CD4-positive, alpha-beta T cell treated with Interleukin-4 for 4 hours (primary cell): ENCODE results near the gene HDAC2.
A peak's percentile ranks its signal among the peaks of the same experiment; 100 is the strongest.
"Not testable (repeated sequence)": the region's sequence is repeated elsewhere in the genome, so short reads cannot be mapped to it uniquely, and the experiment has no call there.

Experiments
- DNase-seq: peaks from one replicate; pipeline ENCODE4 v3.0.0-alpha.2; 2020

Gene HDAC2

DNA sequence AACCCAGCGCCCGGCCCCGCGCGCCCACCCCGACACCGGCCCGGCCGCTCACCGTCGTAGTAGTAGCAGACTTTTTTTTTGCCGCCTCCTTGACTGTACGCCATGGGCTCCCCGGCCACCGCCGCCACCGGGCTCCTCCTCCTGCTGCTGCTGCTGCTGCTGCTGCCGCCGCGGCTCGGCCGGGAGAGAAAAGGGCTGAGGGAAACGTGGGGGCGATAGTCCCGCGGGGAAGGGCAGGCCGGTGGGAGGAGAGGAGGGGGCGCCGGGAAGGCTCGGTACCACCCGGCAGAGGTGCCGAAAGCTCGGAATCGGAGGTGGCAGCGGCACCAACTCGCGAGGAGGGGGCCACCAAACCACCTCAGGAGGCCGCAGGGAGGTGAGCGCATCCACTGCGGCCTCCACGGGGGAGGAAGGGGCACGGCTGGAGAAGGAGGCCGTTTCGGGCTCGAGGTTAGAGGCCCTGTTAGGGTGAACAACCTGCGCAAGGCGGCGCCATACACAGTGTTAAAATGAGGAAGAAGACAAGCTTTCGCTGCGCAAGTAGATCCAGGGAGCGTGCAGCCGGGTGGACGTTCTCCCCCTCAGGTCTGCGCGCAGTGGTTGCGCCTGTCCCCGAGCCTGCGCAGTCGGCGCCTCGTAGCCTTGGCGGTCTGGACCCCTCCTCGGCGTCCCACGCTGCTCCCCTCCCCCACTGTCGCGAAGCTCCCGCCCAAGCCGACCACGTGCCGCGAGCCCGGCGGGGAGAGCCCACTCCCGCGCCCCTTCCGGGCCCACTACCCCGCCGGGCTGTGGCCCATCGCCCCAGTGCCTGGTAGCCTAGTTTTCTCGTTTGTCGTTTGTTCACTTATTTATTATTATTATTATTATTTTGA is at the start of gene HDAC2:
TSS of gene HDAC2 (minus strand) at position 344 of the 872 bp plus-strand sequence. CDS start at position 104, 240 bp downstream.
- DNase-seq: peak; percentile 84

DNA sequence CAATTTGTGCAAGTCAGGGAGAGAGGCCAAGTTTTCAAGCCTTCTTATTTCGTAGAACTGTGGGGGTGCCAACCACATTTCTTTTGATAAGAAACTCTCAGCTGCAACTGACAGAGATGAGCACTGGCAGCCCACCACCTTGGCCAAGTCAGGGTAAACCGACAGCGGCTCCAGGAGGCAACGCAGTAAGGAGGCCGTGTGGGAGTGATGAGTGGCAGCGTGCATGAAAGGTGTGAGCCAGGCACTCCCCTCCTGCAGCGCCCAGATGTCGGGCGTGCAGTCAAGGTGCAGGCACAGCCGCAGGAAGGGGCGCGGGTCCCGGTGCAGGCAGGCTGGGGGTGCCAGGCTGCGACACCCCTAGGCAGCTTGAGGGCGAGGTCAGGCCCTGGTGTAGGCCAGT is 49.2 kb upstream of the HDAC2 start:
- no peak for DNase-seq

DNA sequence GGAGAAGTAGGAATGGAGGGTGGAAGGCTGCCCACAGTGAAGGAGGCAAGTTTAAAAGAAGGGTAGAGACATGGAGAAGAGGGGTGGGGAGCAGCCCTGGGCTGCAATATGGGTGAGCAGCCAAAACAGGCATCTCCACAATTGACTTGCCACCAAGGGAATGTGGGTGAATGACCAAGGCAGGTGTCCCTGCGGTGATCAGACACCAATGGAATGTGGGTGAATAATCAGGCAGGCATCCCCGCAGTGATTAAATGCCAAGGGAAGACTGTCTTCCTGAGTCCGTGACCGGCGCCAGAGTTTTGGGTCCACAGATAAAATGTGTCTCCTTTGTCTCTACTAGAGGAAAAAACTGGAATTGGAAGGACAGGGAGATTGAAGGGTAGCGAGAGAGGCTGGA is 46.2 kb upstream of the HDAC2 start:
- not testable (repeated sequence) for DNase-seq

DNA sequence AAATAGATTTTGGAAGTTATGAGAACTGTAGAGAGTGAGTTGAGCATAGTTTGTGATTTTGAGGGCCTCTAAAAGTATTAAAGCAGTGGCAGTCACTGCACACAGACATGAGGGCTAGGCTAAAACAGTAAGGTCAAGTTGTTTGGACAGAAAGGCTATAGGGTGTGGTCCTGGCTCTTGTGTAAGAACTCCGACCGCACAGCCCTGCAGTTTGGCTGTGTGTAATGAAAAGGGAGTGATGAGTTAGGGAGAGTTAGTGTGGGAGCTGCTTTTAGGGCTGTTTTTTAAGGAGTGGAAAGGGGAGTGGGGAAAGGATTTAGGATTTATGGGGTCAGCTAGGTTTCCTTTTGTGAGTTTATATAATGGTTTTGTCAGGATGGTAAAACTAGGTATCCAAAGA is 43.2 kb upstream of the HDAC2 start:
- DNase-seq: not testable (repeated sequence)

DNA sequence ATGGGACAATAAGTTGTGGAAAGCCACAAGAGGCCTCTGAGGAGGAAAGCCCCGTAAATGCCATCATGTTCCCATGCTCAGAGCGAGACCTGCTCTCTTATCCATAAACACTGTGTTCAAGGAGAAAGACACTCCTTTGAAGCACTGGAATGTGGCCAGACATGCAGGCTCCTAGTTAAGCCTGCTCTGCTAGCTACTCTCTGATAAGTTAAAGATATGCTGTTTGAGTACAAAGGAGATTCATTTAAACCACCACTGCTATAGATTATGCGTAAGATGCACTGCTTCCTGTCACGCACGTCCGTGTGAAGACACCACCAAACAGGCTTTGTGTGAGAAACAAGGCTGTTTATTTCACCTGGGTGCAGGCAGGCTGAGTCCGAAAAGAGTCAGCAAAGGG is 40.5 kb upstream of the HDAC2 start:
- DNase-seq: not testable (repeated sequence)

DNA sequence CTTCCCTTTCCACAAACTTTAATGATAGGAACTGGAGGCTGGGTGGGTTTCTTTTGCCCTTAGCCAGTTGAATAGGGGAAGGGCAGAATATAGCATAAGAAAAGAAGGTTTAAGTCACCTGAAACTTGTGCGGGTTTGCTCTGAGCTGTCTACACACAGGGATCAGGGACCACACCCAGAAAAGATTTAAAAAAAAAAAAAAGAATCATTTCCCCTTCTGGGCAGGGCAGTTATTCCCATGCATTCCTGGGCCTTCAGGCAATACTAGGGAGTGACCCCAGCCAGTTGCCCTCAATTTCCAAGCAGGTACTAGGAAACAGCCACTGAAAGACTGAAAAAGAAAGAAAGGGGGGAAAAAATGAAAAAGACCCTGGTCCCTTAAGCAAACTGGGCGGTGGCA is 39.6 kb upstream of the HDAC2 start:
- no peak for DNase-seq

DNA sequence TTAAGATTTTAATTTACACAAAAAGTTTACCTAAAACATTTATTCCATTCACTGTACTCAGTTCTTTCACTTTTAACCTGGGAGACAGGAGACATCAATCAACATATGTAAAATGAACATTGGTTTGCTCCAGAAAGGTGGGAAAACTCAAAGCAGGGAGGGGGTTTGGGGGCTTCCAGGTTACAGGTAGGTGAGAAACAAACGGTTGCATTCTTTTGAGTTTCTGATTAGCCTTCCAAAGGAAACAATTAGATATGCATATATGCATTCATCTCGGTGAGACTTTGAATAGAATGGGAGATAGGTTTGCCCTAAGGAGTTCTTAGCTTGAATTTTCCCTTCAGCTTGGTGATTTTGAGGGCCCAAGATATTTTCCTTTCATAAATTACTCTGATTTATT is 38.2 kb upstream of the HDAC2 start:
- no peak for DNase-seq

DNA sequence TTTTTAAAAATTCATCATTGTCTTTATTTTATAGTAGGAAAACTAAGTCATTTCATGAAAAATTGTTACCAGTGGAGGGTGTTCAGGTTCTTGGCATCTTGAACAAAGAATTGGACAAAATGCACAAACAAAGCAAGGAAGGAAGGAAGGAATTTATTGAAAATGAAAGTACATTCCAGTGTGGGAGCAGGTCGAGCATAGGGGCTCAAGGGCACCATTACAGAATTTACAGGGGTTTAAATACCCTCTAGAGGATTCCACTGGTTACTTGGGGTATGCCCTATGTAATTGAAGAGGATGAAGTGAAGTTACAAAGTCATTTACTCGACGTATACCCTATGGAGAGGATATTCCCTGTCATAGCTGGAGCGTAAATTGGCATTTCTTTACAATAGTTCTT is 37.4 kb upstream of the HDAC2 start:
- no peak for DNase-seq

DNA sequence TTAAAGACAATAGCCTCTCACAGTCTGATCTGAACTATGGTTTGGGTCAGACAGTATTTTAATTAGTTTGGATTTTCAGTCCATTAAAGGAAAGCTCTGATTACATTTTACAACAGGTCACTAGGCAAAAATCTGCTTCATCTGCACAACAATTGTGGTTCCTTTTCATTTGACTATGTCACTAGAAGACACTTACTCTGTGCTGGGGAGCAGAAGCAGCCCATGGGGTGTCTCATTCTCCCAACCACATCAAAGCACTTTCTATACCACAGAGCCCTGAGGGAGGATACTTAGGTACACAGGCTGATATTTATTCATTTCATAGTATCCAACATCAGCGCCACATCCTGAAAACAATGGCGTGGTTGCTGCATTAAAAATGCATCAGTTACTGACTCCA is 36.6 kb upstream of the HDAC2 start:
- DNase-seq: peak; percentile 39

DNA sequence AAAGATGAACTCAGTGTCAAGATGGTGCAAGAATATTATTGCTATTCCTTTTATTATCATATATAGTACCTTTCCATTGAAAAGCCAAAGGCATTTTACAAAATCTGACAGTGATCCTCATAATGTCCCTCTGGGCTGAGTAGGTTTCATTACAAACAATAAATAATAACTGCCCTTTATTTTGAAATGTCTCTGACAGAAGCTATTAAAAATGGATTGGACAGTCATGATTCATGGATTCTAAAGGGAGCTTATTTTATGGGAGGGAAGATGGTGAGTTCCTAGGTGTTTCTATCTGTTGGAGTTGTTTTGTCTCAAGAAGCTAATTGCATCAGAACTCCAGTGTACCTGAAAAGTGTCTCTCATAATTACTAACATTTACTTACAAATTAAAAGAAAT is 30.4 kb upstream of the HDAC2 start:
- no peak for DNase-seq

DNA sequence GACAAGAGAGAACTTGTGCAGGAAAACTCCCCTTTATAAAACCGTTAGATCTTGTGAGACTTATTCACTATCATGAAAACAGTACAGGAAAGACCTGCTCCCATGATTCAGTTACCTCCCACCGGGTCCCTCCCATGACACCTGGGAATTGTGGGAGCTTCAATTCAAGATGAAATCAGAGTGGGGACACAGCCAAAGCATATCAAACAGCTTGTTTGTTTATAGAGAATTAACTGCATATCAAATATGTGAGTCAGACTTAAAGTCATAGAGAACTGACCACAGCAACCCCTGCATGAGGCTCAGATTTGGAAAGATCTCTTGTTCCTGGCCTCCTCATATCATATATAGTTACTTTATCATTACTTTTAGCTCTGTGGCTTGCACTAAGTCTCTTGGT is 29.1 kb upstream of the HDAC2 start:
- no peak for DNase-seq

DNA sequence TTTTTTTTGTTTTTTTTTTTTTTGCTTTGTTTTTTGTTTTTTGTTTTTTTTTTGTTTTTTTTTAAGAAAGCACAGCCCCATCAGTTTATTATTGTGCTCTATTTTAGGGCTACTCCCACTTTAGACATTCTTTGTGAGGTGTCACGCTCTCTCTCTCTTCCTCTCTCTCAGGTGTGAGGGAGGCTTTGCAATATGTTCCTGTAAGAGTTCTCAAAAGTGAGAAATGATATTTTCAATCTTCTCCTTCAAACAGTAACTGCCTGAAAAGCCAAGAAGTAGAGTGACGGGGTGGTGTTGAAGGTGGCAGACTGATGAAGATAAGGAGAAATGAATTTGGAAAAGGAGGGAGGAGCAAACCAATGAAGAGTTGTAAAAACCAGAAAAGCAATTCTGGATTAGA is 28.3 kb upstream of the HDAC2 start:
- no peak for DNase-seq

DNA sequence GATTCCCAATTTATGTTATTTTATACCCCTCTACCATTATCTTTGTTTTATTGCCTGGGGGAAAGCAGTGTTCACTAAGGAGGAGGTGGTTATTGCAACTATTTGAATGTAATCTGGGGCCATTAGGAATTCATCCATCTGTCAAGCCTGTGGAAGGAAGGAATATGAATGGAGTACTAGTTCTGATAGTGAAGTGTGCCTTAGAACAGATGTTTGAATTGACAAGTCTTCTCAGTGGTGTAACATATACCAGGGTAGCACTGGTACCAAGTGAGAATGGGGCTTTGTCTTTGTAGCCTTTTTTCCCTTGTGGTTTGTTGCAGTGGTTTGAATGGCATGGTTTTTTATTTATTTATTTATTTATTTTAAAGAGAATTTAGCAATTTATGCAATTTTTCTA is 27.9 kb upstream of the HDAC2 start:
- no peak for DNase-seq

DNA sequence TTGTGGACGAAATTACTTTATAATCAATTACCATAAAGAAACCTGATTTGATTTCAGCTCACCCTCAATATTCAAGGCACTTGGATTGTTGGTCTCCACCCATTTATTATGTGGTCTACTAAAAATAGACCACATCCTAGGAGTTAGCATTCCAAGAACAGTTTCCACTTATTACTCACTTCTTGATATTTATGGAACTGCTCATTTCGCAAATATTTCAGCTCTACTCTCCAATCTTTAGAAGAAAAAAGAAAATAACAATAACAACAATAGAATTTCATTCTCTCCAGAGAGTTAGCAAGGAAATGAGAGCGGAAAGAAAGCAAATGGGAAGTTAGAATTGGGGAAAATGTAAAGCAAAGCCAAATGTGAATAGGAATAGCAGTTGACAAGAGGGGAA is 26.2 kb upstream of the HDAC2 start:
- no peak for DNase-seq

DNA sequence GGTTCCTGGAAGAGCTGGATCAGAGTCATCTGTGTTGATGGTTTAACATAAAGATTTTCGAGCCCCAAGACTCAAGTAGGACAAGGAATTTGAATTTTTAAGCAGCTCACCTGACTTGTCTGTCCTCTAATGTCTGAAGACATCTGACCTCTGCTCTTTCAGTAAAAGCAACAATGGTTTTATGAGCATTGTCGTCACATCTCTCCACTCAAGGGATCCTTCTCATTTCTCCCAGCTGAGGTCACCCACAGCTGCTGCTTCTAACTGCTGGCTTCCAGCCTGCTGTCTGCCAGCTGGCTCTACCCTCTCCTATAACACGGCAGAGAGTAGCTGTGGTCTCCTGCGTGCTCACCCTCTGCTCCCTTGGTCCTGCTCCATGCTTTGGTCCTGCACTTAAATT is 24.7 kb upstream of the HDAC2 start:
- no peak for DNase-seq

DNA sequence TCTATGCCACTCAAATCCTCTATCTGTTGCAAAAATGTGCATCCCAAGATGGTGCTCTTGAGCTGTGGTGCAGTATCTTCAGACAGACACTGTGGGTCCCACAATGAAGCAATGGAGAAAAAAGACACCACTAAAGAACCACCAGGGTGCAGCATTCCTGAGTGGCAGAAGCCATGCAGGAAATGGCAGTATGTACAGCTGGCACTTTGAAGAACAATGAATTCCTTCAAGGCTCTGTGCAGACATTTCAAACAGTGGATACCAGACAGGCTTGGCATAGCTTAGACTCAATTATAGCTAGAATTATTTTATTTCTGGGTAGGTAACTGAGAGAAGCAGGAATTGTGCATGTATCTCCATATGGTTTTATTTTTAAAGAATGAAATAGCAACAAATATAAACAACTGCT is 24.0 kb upstream of the HDAC2 start:
- DNase-seq: peak; percentile 41

DNA sequence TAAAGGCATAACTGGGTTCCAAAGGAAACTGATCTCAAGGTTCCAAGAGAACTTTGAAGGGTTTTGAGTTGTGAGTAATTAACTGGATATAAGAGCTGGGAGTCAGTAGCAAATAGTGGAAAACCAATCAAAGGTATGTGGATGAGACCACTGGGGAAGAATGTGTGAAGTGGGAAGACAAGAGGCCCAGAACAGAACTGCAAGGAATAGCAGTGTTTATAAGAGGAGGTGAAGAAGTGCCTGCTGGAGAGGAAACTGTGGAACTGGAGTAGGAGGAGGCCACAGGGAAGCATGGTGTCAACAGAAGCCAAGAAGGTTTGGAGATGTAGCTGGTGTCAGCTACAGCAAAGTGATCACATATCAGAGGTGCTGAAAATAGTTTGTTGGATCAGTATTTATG is 18.7 kb upstream of the HDAC2 start:
- DNase-seq: no peak

DNA sequence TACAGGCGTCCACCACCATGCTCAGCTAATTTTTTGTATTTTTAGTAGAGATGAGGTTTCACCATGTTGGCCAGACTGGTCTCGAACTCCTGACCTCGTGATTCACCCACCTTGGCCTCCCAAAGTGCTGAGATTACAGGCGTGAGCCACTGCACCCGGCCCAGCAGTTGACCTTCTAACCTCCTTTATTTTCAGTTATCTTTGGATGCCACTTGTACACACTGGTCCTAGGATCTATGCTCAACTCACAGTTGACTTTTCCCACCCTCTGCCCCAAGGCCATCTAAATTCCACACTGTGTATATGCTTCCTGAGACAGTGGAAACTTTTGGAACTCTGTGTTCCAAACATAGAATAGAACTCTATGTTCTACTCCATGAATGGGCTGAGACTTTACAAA is 11.7 kb upstream of the HDAC2 start:
- DNase-seq: not testable (repeated sequence)

DNA sequence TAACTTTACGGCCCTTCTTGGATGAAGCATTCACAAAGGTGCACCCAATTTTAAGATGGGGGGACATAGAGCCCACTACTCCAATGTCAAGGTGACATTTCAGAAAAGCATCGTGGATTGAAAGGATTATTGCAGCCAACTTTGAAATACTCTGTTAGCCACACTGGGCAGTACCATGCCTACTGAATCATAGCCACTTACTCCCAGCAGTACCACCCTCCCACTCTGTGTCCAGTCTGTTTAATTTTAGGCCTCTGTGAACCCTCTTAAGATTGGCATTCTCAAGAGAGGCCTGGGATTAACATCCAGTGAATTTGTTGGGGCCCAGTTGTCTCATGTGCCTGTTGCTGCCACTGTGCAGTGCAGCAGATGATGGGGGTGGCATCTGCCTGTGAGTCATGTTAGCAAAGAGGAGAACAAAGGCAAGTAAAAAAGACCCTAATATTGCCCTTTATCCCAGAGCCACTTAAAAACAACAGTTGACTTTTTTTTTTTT is 11.2 kb upstream of the HDAC2 start:
- DNase-seq: no peak

DNA sequence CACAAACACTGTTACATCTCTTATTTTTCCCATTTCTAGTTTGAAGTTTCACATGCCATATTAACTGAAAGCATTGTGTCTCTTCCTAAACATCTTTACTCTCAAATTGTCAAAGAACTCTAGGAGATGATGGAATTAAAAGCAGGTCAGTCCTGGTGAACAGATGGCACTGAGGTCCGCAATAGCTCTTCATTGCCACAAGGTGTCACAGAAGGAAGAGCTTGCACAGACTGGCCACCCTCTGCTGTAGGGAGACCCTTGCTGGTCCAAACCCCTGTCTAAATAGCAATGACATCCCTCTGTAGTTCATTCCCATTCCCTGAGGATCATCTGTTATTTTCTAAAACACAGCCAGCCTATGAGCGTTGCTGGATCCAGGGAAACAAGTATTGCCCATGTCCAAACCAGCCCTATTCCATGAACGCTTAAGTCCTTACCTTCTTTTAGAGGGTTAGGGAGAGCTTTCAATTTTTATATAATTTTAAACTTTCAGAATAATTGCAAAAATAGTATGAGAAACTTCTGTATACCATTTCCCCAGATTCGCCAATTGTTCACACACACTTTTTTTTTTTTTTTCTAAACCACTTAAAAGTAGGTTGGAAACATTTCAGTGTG is 10.1 kb upstream of the HDAC2 start:
- peak; percentile 18 for DNase-seq

DNA sequence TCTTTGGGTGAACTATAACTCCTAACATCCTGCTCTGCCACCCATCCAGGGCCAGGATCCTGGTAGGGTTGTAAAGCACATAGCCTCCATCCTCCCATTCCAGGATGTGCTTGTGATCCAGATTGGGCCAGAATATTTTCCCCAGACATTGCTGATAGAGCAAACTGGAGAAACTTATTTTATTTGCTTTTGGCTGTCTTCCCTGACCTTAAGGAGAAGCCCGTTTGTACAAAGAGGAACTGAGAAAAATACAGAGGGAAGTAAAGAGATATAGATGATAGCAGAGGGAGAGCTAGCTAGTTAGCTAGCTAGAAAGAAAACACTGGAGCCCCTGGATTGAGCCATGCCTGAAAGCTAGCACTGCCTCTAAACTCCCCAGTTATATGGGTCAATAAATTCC is 9.0 kb upstream of the HDAC2 start:
- DNase-seq: no peak

DNA sequence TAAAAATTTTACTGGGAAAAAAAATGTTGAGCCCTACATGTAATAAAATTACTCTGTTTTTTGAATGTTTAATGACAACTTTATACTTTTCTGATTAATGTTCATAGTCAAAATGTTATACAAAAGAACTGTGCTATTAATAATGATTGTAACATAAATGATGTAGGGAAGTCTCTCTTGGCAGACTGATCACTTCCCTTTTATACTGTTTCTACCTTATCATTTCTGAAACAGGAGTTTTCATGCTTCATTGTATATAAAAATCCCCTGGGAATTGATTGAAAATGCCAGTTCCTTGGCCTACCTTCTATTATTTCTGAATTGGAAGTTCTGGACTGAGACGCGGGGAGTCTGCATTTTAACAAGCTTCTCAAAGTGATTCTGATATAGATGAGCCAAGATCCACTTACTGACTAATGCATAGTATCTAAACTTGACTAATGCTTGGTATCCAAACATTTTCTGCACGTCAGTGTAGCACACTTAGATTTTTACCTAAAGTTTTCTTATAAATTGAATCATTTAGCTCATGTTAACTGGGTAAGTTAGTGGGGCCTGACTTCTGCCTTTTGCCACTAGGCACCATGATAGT is 7.2 kb upstream of the HDAC2 start:
- DNase-seq: no peak

DNA sequence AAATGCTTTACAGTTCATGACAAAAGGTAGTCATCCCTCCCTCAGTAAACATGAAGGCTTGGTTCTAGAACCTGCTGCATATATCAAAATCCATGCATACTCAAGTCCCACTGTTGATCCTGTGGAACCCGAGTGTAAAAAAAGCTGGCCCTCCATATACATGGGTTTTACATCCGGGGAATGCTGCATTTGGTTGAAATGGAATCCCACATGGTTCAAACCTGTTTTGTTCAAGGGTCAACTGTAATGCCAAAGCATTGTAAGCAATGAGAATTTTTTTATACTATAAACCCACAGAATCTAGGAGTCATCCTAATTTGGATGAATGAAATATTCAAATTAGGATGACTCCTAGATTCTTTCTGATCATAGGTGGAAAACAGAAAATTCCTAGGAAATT is 5.9 kb upstream of the HDAC2 start:
- DNase-seq: no peak

DNA sequence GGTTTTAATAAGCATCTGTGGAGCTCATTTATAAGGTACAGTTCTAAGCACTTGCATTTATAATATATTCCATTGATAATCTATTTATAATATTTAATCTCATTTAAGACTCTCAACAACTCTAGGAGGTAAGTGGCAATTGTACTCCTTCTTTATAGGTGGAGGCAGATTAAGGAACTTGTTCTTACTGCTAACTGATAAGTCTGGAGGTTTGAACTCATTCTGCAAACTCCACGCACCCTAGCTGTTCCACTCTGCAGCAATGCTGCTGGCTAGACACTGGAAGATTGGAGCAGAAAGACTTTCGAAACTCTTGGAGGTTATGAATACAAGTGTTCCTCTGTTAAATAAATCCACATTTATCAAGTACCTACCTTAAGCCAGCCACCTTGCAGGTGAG is 793 bp upstream of the HDAC2 start:
- DNase-seq: no peak
